ENCODE measurements around the gene TNFRSF1B.

DNA sequence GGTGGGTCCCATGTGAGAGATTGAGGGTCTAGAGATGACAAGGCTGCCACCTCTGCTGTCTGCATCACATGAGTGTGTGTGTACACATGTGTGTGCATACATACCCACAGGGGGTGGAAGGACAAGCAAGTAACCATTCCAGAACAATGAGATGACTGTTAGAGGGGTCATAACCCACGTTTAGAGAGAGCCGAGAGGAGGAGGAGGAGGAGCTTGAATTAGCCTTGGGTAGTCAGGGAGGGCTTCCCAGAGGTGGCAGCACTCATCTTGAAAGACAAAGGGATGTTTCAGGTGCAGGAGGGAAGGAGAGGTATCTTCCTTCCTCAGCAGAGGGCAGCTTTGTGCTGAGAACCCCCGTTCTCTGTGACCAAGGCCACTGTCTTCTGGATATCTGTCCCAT is 21.3 kb downstream of the TNFRSF1B start:
- no peak for TF ChIP-seq POLR2A (IDR thresholded peaks at IDR 0.05)
- TF ChIP-seq, protein P1, sequence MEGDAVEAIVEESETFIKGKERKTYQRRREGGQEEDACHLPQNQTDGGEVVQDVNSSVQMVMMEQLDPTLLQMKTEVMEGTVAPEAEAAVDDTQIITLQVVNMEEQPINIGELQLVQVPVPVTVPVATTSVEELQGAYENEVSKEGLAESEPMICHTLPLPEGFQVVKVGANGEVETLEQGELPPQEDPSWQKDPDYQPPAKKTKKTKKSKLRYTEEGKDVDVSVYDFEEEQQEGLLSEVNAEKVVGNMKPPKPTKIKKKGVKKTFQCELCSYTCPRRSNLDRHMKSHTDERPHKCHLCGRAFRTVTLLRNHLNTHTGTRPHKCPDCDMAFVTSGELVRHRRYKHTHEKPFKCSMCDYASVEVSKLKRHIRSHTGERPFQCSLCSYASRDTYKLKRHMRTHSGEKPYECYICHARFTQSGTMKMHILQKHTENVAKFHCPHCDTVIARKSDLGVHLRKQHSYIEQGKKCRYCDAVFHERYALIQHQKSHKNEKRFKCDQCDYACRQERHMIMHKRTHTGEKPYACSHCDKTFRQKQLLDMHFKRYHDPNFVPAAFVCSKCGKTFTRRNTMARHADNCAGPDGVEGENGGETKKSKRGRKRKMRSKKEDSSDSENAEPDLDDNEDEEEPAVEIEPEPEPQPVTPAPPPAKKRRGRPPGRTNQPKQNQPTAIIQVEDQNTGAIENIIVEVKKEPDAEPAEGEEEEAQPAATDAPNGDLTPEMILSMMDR (IDR thresholded peaks at IDR 0.05) = no peak
